ENCODE data around the gene GAS7.

Gene GAS7

DNA sequence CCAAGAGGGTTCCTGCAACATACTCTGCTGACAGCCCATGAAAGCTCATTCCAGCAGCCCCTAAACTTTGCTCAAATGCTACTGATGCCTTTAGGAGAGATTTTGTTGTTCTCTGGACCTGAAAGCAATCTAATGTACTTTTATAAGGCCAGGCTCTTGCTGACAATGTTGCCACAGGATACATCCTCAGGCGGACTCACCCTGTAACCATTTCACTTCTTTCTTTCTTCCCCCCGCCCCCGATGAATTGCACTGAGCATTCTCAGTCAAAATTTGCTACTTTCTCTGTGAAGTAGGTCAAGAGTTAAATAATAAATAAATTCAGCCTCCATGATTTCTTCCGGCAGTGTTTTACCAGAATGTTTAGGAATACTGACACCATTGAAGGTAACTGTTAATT lies 1.5 kb downstream of the GAS7 start:
- TF ChIP-seq, protein P1, sequence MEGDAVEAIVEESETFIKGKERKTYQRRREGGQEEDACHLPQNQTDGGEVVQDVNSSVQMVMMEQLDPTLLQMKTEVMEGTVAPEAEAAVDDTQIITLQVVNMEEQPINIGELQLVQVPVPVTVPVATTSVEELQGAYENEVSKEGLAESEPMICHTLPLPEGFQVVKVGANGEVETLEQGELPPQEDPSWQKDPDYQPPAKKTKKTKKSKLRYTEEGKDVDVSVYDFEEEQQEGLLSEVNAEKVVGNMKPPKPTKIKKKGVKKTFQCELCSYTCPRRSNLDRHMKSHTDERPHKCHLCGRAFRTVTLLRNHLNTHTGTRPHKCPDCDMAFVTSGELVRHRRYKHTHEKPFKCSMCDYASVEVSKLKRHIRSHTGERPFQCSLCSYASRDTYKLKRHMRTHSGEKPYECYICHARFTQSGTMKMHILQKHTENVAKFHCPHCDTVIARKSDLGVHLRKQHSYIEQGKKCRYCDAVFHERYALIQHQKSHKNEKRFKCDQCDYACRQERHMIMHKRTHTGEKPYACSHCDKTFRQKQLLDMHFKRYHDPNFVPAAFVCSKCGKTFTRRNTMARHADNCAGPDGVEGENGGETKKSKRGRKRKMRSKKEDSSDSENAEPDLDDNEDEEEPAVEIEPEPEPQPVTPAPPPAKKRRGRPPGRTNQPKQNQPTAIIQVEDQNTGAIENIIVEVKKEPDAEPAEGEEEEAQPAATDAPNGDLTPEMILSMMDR (IDR thresholded peaks at IDR 0.05; ENCODE audit: control insufficient read depth, insufficient read depth, low read depth, low read length, missing control alignments), result no peak
- H3K4me3 ChIP-seq (ENCODE audit: control insufficient read depth, low read depth, low read length), result no peak overlapping the region
- no peak for DNase-seq (ENCODE audit: low read depth)

DNA sequence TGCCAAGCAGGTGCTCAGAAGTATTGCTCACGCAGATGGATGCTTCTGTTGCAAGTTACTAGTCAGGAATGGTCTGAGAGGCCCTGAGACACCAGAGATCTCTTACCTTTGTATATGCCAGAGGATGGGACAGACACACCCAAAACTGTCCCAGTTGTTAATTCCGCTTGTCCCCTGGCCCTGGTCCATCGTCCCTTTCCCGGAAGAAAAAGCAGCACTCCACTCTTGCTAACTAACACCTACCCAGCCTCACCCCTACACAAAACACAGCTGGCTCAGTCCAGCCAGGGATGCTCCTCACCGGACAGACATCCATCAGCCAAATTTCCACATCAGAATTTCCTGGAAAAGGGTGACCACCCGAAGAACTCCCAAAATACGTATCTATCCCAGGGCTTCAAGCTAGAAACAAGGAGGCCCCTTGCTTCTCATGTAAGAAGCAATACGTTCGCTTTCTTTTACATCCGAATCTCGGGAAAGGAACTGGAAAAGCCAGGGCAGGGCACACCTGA lies 2.0 kb downstream of the GAS7 start:
- TF ChIP-seq, protein P1 (IDR thresholded peaks at IDR 0.05; ENCODE audit: control insufficient read depth, insufficient read depth, low read depth, low read length, missing control alignments), result no peak
- H3K4me3 ChIP-seq (ENCODE audit: control insufficient read depth, low read depth, low read length), result no peak overlapping the region

DNA sequence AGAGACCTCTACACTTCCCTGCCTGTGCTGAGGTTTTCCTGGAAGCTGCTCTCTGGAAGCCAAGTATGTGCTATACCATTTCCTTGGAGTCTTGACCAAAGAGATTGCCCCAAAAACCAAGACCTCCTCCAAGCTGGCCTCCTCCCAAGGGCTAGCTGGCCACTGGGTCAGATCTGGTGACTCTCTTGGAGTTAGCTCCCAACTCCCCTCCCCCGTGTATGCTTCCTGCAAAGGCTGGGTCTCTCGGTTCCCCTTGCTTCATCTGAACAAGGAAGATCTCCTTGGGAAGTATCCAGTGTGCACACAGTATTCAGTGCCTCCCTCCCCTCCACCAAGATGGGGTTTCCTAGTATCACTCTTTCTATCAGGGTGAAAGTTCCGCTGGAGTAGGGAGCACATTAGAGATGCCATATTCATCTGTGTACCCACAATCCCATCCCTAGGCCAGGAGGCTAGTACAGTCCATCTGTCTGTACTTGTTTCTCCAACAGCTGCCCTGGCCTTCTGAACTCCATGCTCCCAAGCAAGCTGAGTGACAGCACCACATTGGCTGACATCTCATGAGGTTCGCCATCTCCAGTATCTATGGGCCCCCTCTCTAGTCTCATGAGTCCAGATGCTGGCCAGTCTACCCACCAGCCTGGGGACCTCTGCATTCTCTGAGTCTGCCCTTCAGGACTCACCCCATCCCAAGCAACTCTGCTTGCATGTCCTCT lies 3.2 kb downstream of the GAS7 start:
- no peak for DNase-seq (ENCODE audit: low read depth)
- H3K4me3 ChIP-seq (ENCODE audit: control insufficient read depth, low read depth, low read length), result no peak overlapping the region
- TF ChIP-seq, protein P1 (IDR thresholded peaks at IDR 0.05; ENCODE audit: control insufficient read depth, insufficient read depth, low read depth, low read length, missing control alignments), result no peak

More for the DNA sequence above, 2.0 kb downstream of the GAS7 start:
- DNase-seq (ENCODE audit: low read depth), result no peak

DNA sequence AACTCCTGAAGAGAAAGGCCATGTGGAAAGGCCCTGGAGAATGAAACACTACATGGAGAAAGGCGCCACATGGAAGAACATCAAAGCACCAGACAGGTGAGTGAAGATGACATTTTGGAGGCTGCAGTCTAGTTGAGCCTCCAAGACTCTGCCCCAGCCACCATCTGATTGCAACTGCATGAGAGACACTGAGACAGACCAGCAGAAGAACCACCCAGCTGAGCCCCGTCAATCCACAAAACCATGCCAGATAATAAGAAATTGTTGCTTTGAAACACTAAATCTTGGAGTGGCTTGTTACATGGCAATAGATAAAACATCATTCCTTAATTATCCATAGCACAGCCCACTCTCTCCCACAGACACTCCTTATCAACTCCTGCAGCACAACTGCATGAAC lies 4.8 kb downstream of the GAS7 start:
- no peak for DNase-seq (ENCODE audit: low read depth)
- TF ChIP-seq, protein P1 (IDR thresholded peaks at IDR 0.05; ENCODE audit: control insufficient read depth, insufficient read depth, low read depth, low read length, missing control alignments), result no peak
- H3K4me3 ChIP-seq (ENCODE audit: control insufficient read depth, low read depth, low read length), result no peak overlapping the region

DNA sequence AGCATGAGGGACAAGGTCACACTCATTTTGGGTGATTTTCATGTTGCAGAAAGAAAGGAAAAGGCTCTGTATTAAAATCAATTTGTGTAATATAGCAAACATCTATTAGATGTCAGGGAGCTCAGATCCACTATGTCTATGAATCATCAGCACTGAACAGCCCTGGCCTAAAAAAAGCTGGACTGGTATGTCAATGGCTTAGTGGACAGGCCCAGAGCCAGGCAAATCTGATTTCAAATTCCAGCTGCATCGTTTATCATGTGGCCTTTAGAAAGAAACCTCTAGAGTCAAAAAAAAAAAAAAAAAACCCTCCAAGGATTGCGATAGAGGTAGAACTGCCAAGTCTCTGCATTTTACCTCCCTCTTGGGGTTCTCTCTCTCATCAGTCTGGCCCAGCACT lies 5.4 kb downstream of the GAS7 start:
- TF ChIP-seq, protein P1 (IDR thresholded peaks at IDR 0.05; ENCODE audit: control insufficient read depth, insufficient read depth, low read depth, low read length, missing control alignments), result no peak
- peak; percentile 51 for DNase-seq (ENCODE audit: low read depth)
- no peak overlapping the region for H3K4me3 ChIP-seq (ENCODE audit: control insufficient read depth, low read depth, low read length)

DNA sequence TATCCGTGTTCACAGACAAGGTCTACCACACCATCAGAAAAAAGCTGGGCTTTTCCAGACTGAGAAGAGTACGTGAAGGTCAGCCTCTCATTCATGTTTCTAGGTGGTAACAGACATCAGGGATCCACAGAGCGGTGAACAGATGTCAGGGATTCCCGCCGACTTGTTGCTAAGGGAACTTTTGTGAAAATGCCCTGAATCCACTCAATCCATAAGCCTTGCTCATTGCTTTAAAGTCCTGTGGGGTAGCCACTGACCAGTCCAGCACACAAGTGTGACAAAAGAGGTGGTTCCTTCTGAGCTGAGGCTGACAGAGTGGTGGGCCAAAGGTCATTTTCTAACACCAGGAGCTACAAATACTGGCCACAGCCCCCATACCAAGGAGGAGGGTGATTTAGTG lies 5.9 kb downstream of the GAS7 start:
- TF ChIP-seq, protein P1 (IDR thresholded peaks at IDR 0.05; ENCODE audit: control insufficient read depth, insufficient read depth, low read depth, low read length, missing control alignments), result no peak

More for the DNA sequence above, 5.9 kb downstream of the GAS7 start:
- no peak overlapping the region for H3K4me3 ChIP-seq (ENCODE audit: control insufficient read depth, low read depth, low read length)
- no peak for DNase-seq (ENCODE audit: low read depth)

All from AG09309 (cell line).